Mammary epithelial cell (primary cell): ENCODE results near the gene PPP2R3A.

Experiments used
- CTCF ChIP-seq, 2 donors: IDR thresholded peaks in 1 of 2; conservative IDR thresholded peaks in 1 of 2; 2 replicates each; pipeline ENCODE4 v1.5.1; 2011 to 2012; ENCODE audit warnings: inconsistent platforms in 2 of 2, low read length in 2 of 2, mild to moderate bottlenecking in 2 of 2, control low read depth in 1 of 2, low read depth in 1 of 2; ENCODE audit not compliant: insufficient read depth in 1 of 2; ENCODE audit errors: extremely low read depth in 1 of 2
- EZH2 ChIP-seq: IDR thresholded peaks from 2 replicates; pipeline ENCODE4 v1.6.1; 2012; ENCODE audit warnings: low read length, inconsistent platforms, borderline replicate concordance

- TF ChIP-seq CTCF (conservative IDR thresholded peaks at IDR 0.05 in 1 of 2, IDR thresholded peaks at IDR 0.05 in 1 of 2; ENCODE audit: extremely low read depth in 1 of 2, insufficient read depth in 1 of 2, low read depth in 1 of 2, low read length in 2 of 2) (no peak), EZH2 (no peak)
Observed at GRCh38 chr3:135950941-135951340, 14.6 kb upstream of the PPP2R3A start.
